ENCODE measurements around the gene CBX7. TPM values are rescaled to one million over a fixed set of nuclear protein-coding genes. Genes with fewer than 3 reads are reported as not detected.

Gene CBX7
- total and polyA plus RNA-seq, 2 of the 8 experiments (the other 6 are each of a cell fraction or from before 2014, with no cell fraction given), result 6.9 to 8.7 TPM

DNA sequence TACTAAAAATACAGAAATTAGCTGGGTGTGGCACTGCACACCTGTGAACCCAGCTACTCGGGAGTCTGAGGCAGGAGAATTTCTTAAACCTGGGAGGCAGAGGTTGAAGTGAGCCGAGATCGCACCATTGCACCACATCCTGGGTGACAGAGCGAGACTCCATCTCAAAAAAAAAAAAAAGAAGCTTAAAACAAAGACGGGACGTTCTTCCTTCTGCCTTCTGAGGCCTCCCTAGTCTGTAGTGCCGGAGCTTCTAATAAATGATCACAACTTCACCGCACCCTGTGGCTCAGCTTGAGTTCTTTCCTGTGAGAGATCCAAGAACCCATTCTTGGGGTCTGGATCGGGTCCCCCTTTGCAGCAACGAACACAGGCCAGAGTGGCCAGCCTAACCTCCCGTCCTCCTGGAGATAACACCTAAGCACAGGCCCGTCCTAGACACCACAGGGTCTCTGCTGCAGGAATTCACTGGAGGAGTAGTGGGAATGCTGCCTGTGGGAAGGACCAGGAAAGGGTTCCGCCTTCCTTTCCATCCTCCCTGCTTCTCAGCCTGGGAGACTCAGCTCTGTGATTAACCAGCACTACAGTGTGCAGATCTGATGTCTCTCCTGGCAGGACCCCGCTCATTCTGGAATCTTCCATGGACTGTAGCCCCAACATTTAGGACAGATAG is 57.6 kb downstream of the CBX7 start:
- TF ChIP-seq, protein P1, sequence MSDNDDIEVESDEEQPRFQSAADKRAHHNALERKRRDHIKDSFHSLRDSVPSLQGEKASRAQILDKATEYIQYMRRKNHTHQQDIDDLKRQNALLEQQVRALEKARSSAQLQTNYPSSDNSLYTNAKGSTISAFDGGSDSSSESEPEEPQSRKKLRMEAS (IDR thresholded peaks at IDR 0.05), result no peak
- TF ChIP-seq SIN3A (conservative IDR thresholded peaks at IDR 0.05 in 1 of 2, IDR thresholded peaks at IDR 0.05 in 1 of 2; ENCODE audit: low read depth in 1 of 2, low read length in 2 of 2), result no peak
- TF ChIP-seq, protein P2, sequence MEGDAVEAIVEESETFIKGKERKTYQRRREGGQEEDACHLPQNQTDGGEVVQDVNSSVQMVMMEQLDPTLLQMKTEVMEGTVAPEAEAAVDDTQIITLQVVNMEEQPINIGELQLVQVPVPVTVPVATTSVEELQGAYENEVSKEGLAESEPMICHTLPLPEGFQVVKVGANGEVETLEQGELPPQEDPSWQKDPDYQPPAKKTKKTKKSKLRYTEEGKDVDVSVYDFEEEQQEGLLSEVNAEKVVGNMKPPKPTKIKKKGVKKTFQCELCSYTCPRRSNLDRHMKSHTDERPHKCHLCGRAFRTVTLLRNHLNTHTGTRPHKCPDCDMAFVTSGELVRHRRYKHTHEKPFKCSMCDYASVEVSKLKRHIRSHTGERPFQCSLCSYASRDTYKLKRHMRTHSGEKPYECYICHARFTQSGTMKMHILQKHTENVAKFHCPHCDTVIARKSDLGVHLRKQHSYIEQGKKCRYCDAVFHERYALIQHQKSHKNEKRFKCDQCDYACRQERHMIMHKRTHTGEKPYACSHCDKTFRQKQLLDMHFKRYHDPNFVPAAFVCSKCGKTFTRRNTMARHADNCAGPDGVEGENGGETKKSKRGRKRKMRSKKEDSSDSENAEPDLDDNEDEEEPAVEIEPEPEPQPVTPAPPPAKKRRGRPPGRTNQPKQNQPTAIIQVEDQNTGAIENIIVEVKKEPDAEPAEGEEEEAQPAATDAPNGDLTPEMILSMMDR (IDR thresholded peaks at IDR 0.05; ENCODE audit: control extremely low read depth in 1 of 3, insufficient read depth in 1 of 3, low read depth in 1 of 3, low read length in 3 of 3), result no peak
- no peak for TF ChIP-seq CHD1 (IDR thresholded peaks at IDR 0.05; ENCODE audit: low read depth, low read length)
- no peak for TF ChIP-seq SAP30 (IDR thresholded peaks at IDR 0.05; ENCODE audit: insufficient read depth, insufficient replicate concordance, low read length)
- TF ChIP-seq JUND (IDR thresholded peaks at IDR 0.05; ENCODE audit: low read length), result no peak
- TF ChIP-seq TEAD4 (IDR thresholded peaks at IDR 0.05; ENCODE audit: low read depth, low read length), result no peak
- no peak for TF ChIP-seq KDM1A (IDR thresholded peaks at IDR 0.05; ENCODE audit: borderline replicate concordance, low read length)
- TF ChIP-seq KDM4A (IDR thresholded peaks at IDR 0.05; ENCODE audit: low read depth, low read length, severe bottlenecking), result no peak
- TF ChIP-seq CEBPB (IDR thresholded peaks at IDR 0.05; ENCODE audit: low read depth, low read length), result no peak
- no peak overlapping the region for H3K9ac ChIP-seq (replicated peaks in 1 of 4; ENCODE audit: extremely low read depth in 1 of 4, low read depth in 3 of 4, low read length in 3 of 4)
- peaks cover 0 to 15% (median 7%) of the 10 kb centered on the region in 4 experiments; a peak in 5 of 7 replicates for H3K4me1 ChIP-seq (replicated peaks in 1 of 4; ENCODE audit: control insufficient read depth in 3 of 4, insufficient read depth in 4 of 4, low read length in 3 of 4)
- H3K56ac ChIP-seq (replicated peaks; ENCODE audit: insufficient read length, low read depth, low read length), result no peak overlapping the region
- no peak overlapping the region for H2AK5ac ChIP-seq (ENCODE audit: low read depth, low read length)
- no peak overlapping the region for H3K14ac ChIP-seq (ENCODE audit: insufficient read length)
- H3K27ac ChIP-seq (ENCODE audit: low read depth, low read length), result no peak overlapping the region
- no peak overlapping the region for H3K4ac ChIP-seq (replicated peaks; ENCODE audit: insufficient read length, low read depth, low read length)
- H3K18ac ChIP-seq (ENCODE audit: extremely low read depth, low read length), result no peak overlapping the region
- H3K36me3 ChIP-seq (ENCODE audit: control insufficient read depth in 2 of 4, insufficient read depth in 4 of 4, low read length in 3 of 4), result no peaks in the 10 kb centered on the region
- no peak overlapping the region for H4K8ac ChIP-seq (ENCODE audit: extremely low read depth, insufficient read depth, low read length)
- H3K9me3 ChIP-seq (ENCODE audit: insufficient read depth in 2 of 2, low read depth in 1 of 2, low read length in 1 of 2), result no peaks in the 10 kb centered on the region
- H3K27me3 ChIP-seq (replicated peaks in 1 of 4; ENCODE audit: control insufficient read depth in 3 of 4, extremely low read depth in 1 of 4, insufficient read depth in 3 of 4, low read length in 3 of 4), result peaks cover 0 to 2% (median 0%) of the 10 kb centered on the region in 4 experiments; a peak in 2 of 7 replicates
- H2BK20ac ChIP-seq (ENCODE audit: low read length), result no peak overlapping the region
- FAIRE-seq, result no peak
- H3K4me3 ChIP-seq (ENCODE audit: extremely low read depth in 1 of 4, insufficient read depth in 2 of 4, low read depth in 3 of 4, low read length in 4 of 4), result no peak overlapping the region
- WGBS, 2 experiments (ENCODE audit: extremely low coverage in 1 of 2, insufficient coverage in 1 of 2, insufficient read length in 1 of 2, insufficient replicate concordance in 2 of 2, low coverage in 1 of 2, low lambda C conversion rate in 2 of 2, missing lambda C conversion rate in 1 of 2), result 84% methylated on average over 14 of the region's 14 CpGs; no CpG with 5 or more reads in 1 of the 2 experiments
- no peaks in the 10 kb centered on the region for H3K23me2 ChIP-seq (ENCODE audit: low read depth, low read length)
- H3K4me2 ChIP-seq (ENCODE audit: insufficient read depth in 1 of 2, low read depth in 2 of 2, low read length in 2 of 2), result no peak overlapping the region
- no peak for DNase-seq (ENCODE audit: low read depth in 1 of 2, low spot score in 2 of 2)
- no peak overlapping the region for H2BK5ac ChIP-seq (ENCODE audit: low read depth, low read length)
- H4K5ac ChIP-seq (ENCODE audit: insufficient read length, low read depth, low read length), result no peak overlapping the region
- H4K91ac ChIP-seq (replicated peaks; ENCODE audit: insufficient read length, low read length), result no peak overlapping the region
- no peak overlapping the region for H2BK12ac ChIP-seq (ENCODE audit: low read depth, low read length)
- H2AFZ ChIP-seq (ENCODE audit: low read length), result no peak overlapping the region
- H4K20me1 ChIP-seq (replicated peaks in 1 of 2; ENCODE audit: control insufficient read depth in 1 of 2, insufficient read depth in 2 of 2, low read length in 2 of 2), result no peaks in the 10 kb centered on the region
- no peaks in the 10 kb centered on the region for H3K79me2 ChIP-seq (ENCODE audit: control insufficient read depth in 1 of 2, insufficient read depth in 2 of 2, low read length in 2 of 2)
- no peak overlapping the region for H3K23ac ChIP-seq (ENCODE audit: insufficient read length)
- CTCF ChIA-PET (ENCODE audit: partially characterized antibody), result interaction anchor here (0.9 kb wide), 1 partner anchor 39 kb away, joined by 3 read pairs; no protein-coding TSS in a partner anchor
- H2BK15ac ChIP-seq (ENCODE audit: low read length), result peak overlapping the region; percentile 19; the same call in 1 of the 2 replicates
- POLR2A ChIA-PET (ENCODE audit: partially characterized antibody), result interaction anchor here (0.6 kb wide), 1 partner anchor 54 kb away, joined by 3 read pairs; no protein-coding TSS in a partner anchor
- H2BK120ac ChIP-seq (replicated peaks; ENCODE audit: low read depth, low read length), result no peak overlapping the region
- H3K79me1 ChIP-seq (ENCODE audit: low read depth, low read length), result no peaks in the 10 kb centered on the region
